ENCODE measurements around the gene RELL1. TPM values are rescaled to one million over a fixed set of nuclear protein-coding genes. Genes with fewer than 3 reads are reported as not detected.

Gene RELL1
- total RNA-seq, 2 donors from 2014 or later, result 12.5 to 15.0 TPM

GRCh38 chr4:37656649-37657048 is 29.5 kb downstream of the RELL1 start:
- DNase-seq (no peak), ATAC-seq (no peak)
- Histone ChIP-seq H3K4me3 (no peak overlapping the region), H3K36me3 (replicated peaks in 1 of 2; ENCODE audit: insufficient read depth in 1 of 2, low read depth in 2 of 2) (no peaks in the 10 kb centered on the region), H3K27ac (no peak overlapping the region), H3K4me1 (no peaks in the 10 kb centered on the region), H3K27me3 (no peaks in the 10 kb centered on the region), H3K9me3 (no peaks in the 10 kb centered on the region)
- intact Hi-C loops (cut with DNase I), result no loop called here
- TF ChIP-seq CTCF (IDR thresholded peaks at IDR 0.05) (no peak), POLR2A (IDR thresholded peaks at IDR 0.05) (no peak)
- WGBS, 2 donors, result 93 to 99% methylated on average over 4 of the region's 4 CpGs

GRCh38 chr4:37653601-37654000 is 32.6 kb downstream of the RELL1 start:
- intact Hi-C loops (cut with DNase I), result no loop called here
- peaks cover 3% of the 10 kb centered on the region for H3K4me1 ChIP-seq
- DNase-seq (no peak), ATAC-seq (no peak)
- H3K4me3 ChIP-seq, result no peak overlapping the region
- no peaks in the 10 kb centered on the region for H3K36me3 ChIP-seq (replicated peaks in 1 of 2; ENCODE audit: insufficient read depth in 1 of 2, low read depth in 2 of 2)
- no peaks in the 10 kb centered on the region for H3K27me3 ChIP-seq
- TF ChIP-seq CTCF (IDR thresholded peaks at IDR 0.05) (no peak), POLR2A (IDR thresholded peaks at IDR 0.05) (no peak)
- no peak overlapping the region for H3K27ac ChIP-seq
- H3K9me3 ChIP-seq, result no peaks in the 10 kb centered on the region
- WGBS, 2 donors, result 80 to 88% methylated on average over 1 of the region's 1 CpG

- WGBS, 2 donors, result 77 to 79% methylated on average over 4 of the region's 4 CpGs
- Histone ChIP-seq H3K27ac (no peak overlapping the region), H3K4me1 (peaks cover 9% of the 10 kb centered on the region), H3K9me3 (no peaks in the 10 kb centered on the region), H3K27me3 (no peaks in the 10 kb centered on the region), H3K36me3 (replicated peaks in 1 of 2; ENCODE audit: insufficient read depth in 1 of 2, low read depth in 2 of 2) (no peaks in the 10 kb centered on the region), H3K4me3 (no peak overlapping the region)
- no peak for TF ChIP-seq POLR2A (IDR thresholded peaks at IDR 0.05)
- ATAC-seq (no peak), DNase-seq (no peak)
- intact Hi-C loops (cut with DNase I), result no loop called here
Observed at GRCh38 chr4:37652747-37653527, 33.2 kb downstream of the RELL1 start.

- 96 to 97% methylated on average over 13 of the region's 13 CpGs for WGBS, 2 donors
- Histone ChIP-seq H3K27me3 (no peaks in the 10 kb centered on the region), H3K9me3 (no peaks in the 10 kb centered on the region), H3K27ac (no peak overlapping the region), H3K4me3 (no peak overlapping the region), H3K4me1 (peaks cover 11% of the 10 kb centered on the region), H3K36me3 (replicated peaks in 1 of 2; ENCODE audit: insufficient read depth in 1 of 2, low read depth in 2 of 2) (no peaks in the 10 kb centered on the region)
- intact Hi-C loops (cut with DNase I), result no loop called here
- DNase-seq (no peak), ATAC-seq (no peak)
- TF ChIP-seq CTCF (IDR thresholded peaks at IDR 0.05) (no peak), POLR2A (IDR thresholded peaks at IDR 0.05) (no peak)
Observed at GRCh38 chr4:37651781-37652377, 34.3 kb downstream of the RELL1 start.

GRCh38 chr4:37650481-37650880 is 35.7 kb downstream of the RELL1 start:
- ATAC-seq (no peak), DNase-seq (no peak)
- no peaks in the 10 kb centered on the region for H3K9me3 ChIP-seq
- peaks cover 11% of the 10 kb centered on the region for H3K4me1 ChIP-seq
- no peaks in the 10 kb centered on the region for H3K36me3 ChIP-seq (replicated peaks in 1 of 2; ENCODE audit: insufficient read depth in 1 of 2, low read depth in 2 of 2)
- H3K27me3 ChIP-seq, result no peaks in the 10 kb centered on the region
- 92 to 94% methylated on average over 5 of the region's 5 CpGs for WGBS, 2 donors
- intact Hi-C loops (cut with DNase I), result no loop called here
- TF ChIP-seq CTCF (IDR thresholded peaks at IDR 0.05) (no peak), POLR2A (IDR thresholded peaks at IDR 0.05) (no peak)
- H3K27ac ChIP-seq, result no peak overlapping the region
- no peak overlapping the region for H3K4me3 ChIP-seq

All from body of pancreas (tissue), 4 donors.